ENCODE data around the gene CNTNAP5. TPM values are rescaled to one million over a fixed set of nuclear protein-coding genes. Genes with fewer than 3 reads are reported as not detected.

CNTNAP5 gene
- total RNA-seq, 1 experiment from 2014 or later = not detected

GRCh38 chr2:124796647-124797046, 771.6 kb downstream of the CNTNAP5 start:
- ChIA-PET CTCF (no interaction called here), POLR2A (no interaction called here)
- DNase-seq (ENCODE audit: low read depth, low spot score) (no peak), ATAC-seq (no peak)
- no peak overlapping the region for H3K27ac ChIP-seq (ENCODE audit: low read length)
- H3K9me3 ChIP-seq (ENCODE audit: control insufficient read depth, insufficient read depth, low read depth, low read length) = no peaks in the 10 kb centered on the region
- in situ Hi-C loops (cut with HindIII; ENCODE audit: low pct_unique_long_range_greater_than_20kb, low sequenced_read_pairs) (no loop called here), intact Hi-C loops (cut with micrococcal nuclease; ENCODE audit: unreplicated experiment) (loop anchor here (5.0 kb wide), 1 partner anchor 51 kb away; no protein-coding TSS in a partner anchor)
- no peaks in the 10 kb centered on the region for H3K4me1 ChIP-seq (ENCODE audit: control insufficient read depth, insufficient read depth, low read length)
- no peak overlapping the region for H3K4me3 ChIP-seq (ENCODE audit: low read depth in 2 of 2, low read length in 2 of 2)
- no TSS peak for BruUV-seq (replicated peaks)
- TF ChIP-seq POLR2AphosphoS5 (IDR thresholded peaks at IDR 0.05; ENCODE audit: low read depth, low read length) (no peak), SIN3A (IDR thresholded peaks at IDR 0.05; ENCODE audit: borderline replicate concordance, insufficient read depth, low read depth, low read length) (no peak), CTCF (IDR thresholded peaks at IDR 0.05) (no peak), TCF7L2 (IDR thresholded peaks at IDR 0.05; ENCODE audit: low read depth, low read length) (no peak), REST (IDR thresholded peaks at IDR 0.05; ENCODE audit: insufficient read depth in 1 of 2, low read depth in 2 of 2, low read length in 1 of 2) (no peak)
- no peaks in the 10 kb centered on the region for H3K36me3 ChIP-seq (ENCODE audit: control insufficient read depth, insufficient read depth, low read length)
- no peaks in the 10 kb centered on the region for H3K27me3 ChIP-seq (ENCODE audit: control insufficient read depth, insufficient read depth, low read length)

- no peak for TF ChIP-seq SIN3A (IDR thresholded peaks at IDR 0.05; ENCODE audit: borderline replicate concordance, insufficient read depth, low read depth, low read length)
- TF ChIP-seq TCF7L2 (IDR thresholded peaks at IDR 0.05; ENCODE audit: low read depth, low read length) = no peak
- no peak for TF ChIP-seq REST (IDR thresholded peaks at IDR 0.05; ENCODE audit: insufficient read depth in 1 of 2, low read depth in 2 of 2, low read length in 1 of 2)
- TF ChIP-seq CTCF (IDR thresholded peaks at IDR 0.05) = no peak
- TF ChIP-seq POLR2AphosphoS5 (IDR thresholded peaks at IDR 0.05; ENCODE audit: low read depth, low read length) = no peak
- ChIA-PET POLR2A (no interaction called here), CTCF (no interaction called here)
- Histone ChIP-seq H3K36me3 (ENCODE audit: control insufficient read depth, insufficient read depth, low read length) (no peaks in the 10 kb centered on the region), H3K4me1 (ENCODE audit: control insufficient read depth, insufficient read depth, low read length) (no peaks in the 10 kb centered on the region), H3K4me3 (ENCODE audit: low read depth in 2 of 2, low read length in 2 of 2) (no peak overlapping the region), H3K9me3 (ENCODE audit: control insufficient read depth, insufficient read depth, low read depth, low read length) (no peaks in the 10 kb centered on the region), H3K27ac (ENCODE audit: low read length) (no peak overlapping the region), H3K27me3 (ENCODE audit: control insufficient read depth, insufficient read depth, low read length) (no peaks in the 10 kb centered on the region)
- intact Hi-C loops (cut with micrococcal nuclease; ENCODE audit: unreplicated experiment) (loop anchor here (5.0 kb wide), 1 partner anchor 50 kb away; no protein-coding TSS in a partner anchor), in situ Hi-C loops (cut with HindIII; ENCODE audit: low pct_unique_long_range_greater_than_20kb, low sequenced_read_pairs) (no loop called here)
- ATAC-seq = no peak
- no peak for DNase-seq (ENCODE audit: low read depth, low spot score)
- no TSS peak for BruUV-seq (replicated peaks)
Observed at GRCh38 chr2:124797049-124797448, 772.0 kb downstream of the CNTNAP5 start.
